ENCODE data around the gene NUP107. TPM values are rescaled to one million over a fixed set of nuclear protein-coding genes. Genes with fewer than 3 reads are reported as not detected.

The NUP107 gene
- total RNA-seq, 1 experiment from 2014 or later = 106 TPM

DNA sequence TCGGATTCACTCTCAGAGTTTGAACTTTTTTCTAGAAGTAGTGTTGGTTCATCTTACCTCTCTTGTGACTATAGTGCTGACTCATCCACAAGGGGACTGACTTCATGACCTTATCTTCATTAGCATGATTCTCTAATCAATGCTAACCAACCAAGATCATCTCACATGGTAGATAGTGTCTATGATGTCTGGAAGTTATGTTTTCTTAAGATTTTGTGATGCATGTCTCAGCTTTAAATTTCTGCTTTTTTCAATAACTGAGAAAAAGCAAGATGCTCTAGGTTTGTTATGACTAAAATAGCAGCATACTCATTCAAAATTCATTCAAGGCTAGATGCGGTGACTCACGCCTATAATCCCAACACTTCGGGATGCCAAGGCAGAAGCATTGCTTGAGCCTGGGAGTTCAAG, 46.9 kb downstream of the NUP107 start:
- peaks cover 44% of the 10 kb centered on the region for H3K36me3 ChIP-seq (ENCODE audit: low read depth, low read length)
- CTCF ChIA-PET = no interaction called here
- H3K27ac ChIP-seq (ENCODE audit: low read length) = no peak overlapping the region
- no peaks in the 10 kb centered on the region for H3K9me2 ChIP-seq (replicated peaks; ENCODE audit: low read length)
- TF ChIP-seq EZH2phosphoT487 (IDR thresholded peaks at IDR 0.05; ENCODE audit: borderline replicate concordance, low read length) = no peak
- H3K27me3 ChIP-seq (ENCODE audit: low read length) = no peaks in the 10 kb centered on the region
- intact Hi-C loops (cut with micrococcal nuclease) = no loop called here
- POLR2A ChIA-PET (ENCODE audit: unreplicated experiment) = no interaction called here
- no peaks in the 10 kb centered on the region for H3K9me3 ChIP-seq (ENCODE audit: low read length)
- H3K4me2 ChIP-seq (ENCODE audit: low read length) = no peak overlapping the region
- H3K4me3 ChIP-seq (ENCODE audit: low read length) = no peak overlapping the region
- no peaks in the 10 kb centered on the region for H4K20me1 ChIP-seq (ENCODE audit: low read length)
- H3K9ac ChIP-seq (ENCODE audit: low read length) = no peak overlapping the region
- no peaks in the 10 kb centered on the region for H3K79me2 ChIP-seq (ENCODE audit: low read length)
- DNase-seq (peak; percentile 15), ATAC-seq (no peak)
- H3F3A ChIP-seq (ENCODE audit: low read length, unreplicated experiment) = no peaks in the 10 kb centered on the region
- H2AFZ ChIP-seq (ENCODE audit: low read length) = no peak overlapping the region
- no TSS peak for BruUV-seq (replicated peaks)
- H3K4me1 ChIP-seq (ENCODE audit: insufficient read depth, low read length) = no peaks in the 10 kb centered on the region

DNA sequence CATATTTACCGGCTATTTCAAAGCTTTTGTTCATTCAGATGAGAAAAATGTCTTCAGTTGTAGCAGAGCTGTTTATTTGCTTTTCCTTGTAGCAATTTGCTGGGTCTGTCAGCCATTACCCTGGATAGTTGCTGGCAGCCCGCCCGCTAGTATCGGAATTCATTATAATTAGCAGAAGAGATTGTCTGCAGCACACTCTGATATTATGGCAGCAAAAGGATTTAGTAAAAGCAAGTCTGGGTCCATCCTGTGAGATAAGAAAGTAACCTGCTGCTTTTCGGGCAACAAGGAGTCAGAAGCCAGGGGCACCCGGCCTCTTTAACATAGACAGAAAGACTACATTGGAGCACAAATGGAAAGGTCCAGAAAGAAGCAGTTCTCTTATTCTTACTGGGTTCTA, 53.1 kb downstream of the NUP107 start:
- no peaks in the 10 kb centered on the region for H3F3A ChIP-seq (ENCODE audit: low read length, unreplicated experiment)
- no peaks in the 10 kb centered on the region for H3K9me2 ChIP-seq (replicated peaks; ENCODE audit: low read length)
- H3K27ac ChIP-seq (ENCODE audit: low read length) = no peak overlapping the region
- no peaks in the 10 kb centered on the region for H4K20me1 ChIP-seq (ENCODE audit: low read length)
- H2AFZ ChIP-seq (ENCODE audit: low read length) = no peak overlapping the region
- ATAC-seq = no peak
- no peak for DNase-seq
- H3K79me2 ChIP-seq (ENCODE audit: low read length) = no peaks in the 10 kb centered on the region
- peaks cover 43% of the 10 kb centered on the region for H3K36me3 ChIP-seq (ENCODE audit: low read depth, low read length)
- H3K4me2 ChIP-seq (ENCODE audit: low read length) = no peak overlapping the region
- no TSS peak for BruUV-seq (replicated peaks)
- no peaks in the 10 kb centered on the region for H3K27me3 ChIP-seq (ENCODE audit: low read length)
- H3K9ac ChIP-seq (ENCODE audit: low read length) = no peak overlapping the region
- H3K4me1 ChIP-seq (ENCODE audit: insufficient read depth, low read length) = no peaks in the 10 kb centered on the region
- ChIA-PET POLR2A (ENCODE audit: unreplicated experiment) (no interaction called here), CTCF (no interaction called here)
- intact Hi-C loops (cut with micrococcal nuclease) = no loop called here
- TF ChIP-seq, protein P1, sequence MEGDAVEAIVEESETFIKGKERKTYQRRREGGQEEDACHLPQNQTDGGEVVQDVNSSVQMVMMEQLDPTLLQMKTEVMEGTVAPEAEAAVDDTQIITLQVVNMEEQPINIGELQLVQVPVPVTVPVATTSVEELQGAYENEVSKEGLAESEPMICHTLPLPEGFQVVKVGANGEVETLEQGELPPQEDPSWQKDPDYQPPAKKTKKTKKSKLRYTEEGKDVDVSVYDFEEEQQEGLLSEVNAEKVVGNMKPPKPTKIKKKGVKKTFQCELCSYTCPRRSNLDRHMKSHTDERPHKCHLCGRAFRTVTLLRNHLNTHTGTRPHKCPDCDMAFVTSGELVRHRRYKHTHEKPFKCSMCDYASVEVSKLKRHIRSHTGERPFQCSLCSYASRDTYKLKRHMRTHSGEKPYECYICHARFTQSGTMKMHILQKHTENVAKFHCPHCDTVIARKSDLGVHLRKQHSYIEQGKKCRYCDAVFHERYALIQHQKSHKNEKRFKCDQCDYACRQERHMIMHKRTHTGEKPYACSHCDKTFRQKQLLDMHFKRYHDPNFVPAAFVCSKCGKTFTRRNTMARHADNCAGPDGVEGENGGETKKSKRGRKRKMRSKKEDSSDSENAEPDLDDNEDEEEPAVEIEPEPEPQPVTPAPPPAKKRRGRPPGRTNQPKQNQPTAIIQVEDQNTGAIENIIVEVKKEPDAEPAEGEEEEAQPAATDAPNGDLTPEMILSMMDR (conservative IDR thresholded peaks at IDR 0.05; ENCODE audit: low read depth, low read length) = no peak
- TF ChIP-seq EZH2phosphoT487 (IDR thresholded peaks at IDR 0.05; ENCODE audit: borderline replicate concordance, low read length) (no peak), EZH2 (IDR thresholded peaks at IDR 0.05; ENCODE audit: low read length, unreplicated experiment) (no peak)
- no peak overlapping the region for H3K4me3 ChIP-seq (ENCODE audit: low read length)
- H3K9me3 ChIP-seq (ENCODE audit: low read length) = no peaks in the 10 kb centered on the region

DNA sequence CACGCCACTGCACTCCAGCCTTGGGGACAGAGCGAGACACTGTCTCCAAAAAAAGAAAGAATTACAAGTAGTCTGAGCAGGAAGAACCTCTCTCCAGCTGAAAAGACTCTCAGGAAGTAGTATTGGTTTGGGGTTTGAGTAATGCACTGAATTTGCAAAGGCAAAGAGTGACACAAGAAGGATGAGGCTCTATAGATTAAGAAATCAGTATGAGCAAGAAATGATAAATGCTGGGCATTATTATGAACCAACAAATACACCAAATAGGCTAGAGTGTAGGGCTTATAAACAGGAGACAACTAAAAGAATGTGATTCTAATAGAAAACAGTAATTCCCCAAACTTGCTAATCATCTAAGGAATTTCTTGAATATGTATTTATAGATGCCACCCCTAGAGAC, 56.6 kb downstream of the NUP107 start:
- H3K79me2 ChIP-seq (ENCODE audit: low read length) = peaks cover 16% of the 10 kb centered on the region
- intact Hi-C loops (cut with micrococcal nuclease) = no loop called here
- H3K4me2 ChIP-seq (ENCODE audit: low read length) = no peak overlapping the region
- no peaks in the 10 kb centered on the region for H3K9me2 ChIP-seq (replicated peaks; ENCODE audit: low read length)
- no peaks in the 10 kb centered on the region for H3K27me3 ChIP-seq (ENCODE audit: low read length)
- H3K9me3 ChIP-seq (ENCODE audit: low read length) = no peaks in the 10 kb centered on the region
- H2AFZ ChIP-seq (ENCODE audit: low read length) = no peak overlapping the region
- POLR2A ChIA-PET (ENCODE audit: unreplicated experiment) = no interaction called here
- H4K20me1 ChIP-seq (ENCODE audit: low read length) = no peaks in the 10 kb centered on the region
- no peak for ATAC-seq
- no peak for DNase-seq
- TF ChIP-seq EZH2phosphoT487 (IDR thresholded peaks at IDR 0.05; ENCODE audit: borderline replicate concordance, low read length) = no peak
- TF ChIP-seq, protein P1 (conservative IDR thresholded peaks at IDR 0.05; ENCODE audit: low read depth, low read length) = no peak
- peaks cover 7% of the 10 kb centered on the region; the same call in 1 of the 2 replicates for H3K4me1 ChIP-seq (ENCODE audit: insufficient read depth, low read length)
- no peaks in the 10 kb centered on the region for H3F3A ChIP-seq (ENCODE audit: low read length, unreplicated experiment)
- H3K4me3 ChIP-seq (ENCODE audit: low read length) = no peak overlapping the region
- no peak overlapping the region for H3K27ac ChIP-seq (ENCODE audit: low read length)
- CTCF ChIA-PET = no interaction called here
- peaks cover 24% of the 10 kb centered on the region; the same call in 1 of the 2 replicates for H3K36me3 ChIP-seq (ENCODE audit: low read depth, low read length)
- BruUV-seq (replicated peaks) = no TSS peak
- no peak overlapping the region for H3K9ac ChIP-seq (ENCODE audit: low read length)

All from PC-3 (cell line).